ENCODE measurements around the gene ARL1.
A peak's percentile ranks its signal among the peaks of the same experiment; 100 is the strongest.
"Not testable (repeated sequence)": the region's sequence is repeated elsewhere in the genome, so short reads cannot be mapped to it uniquely, and the experiment has no call there.

Gene ARL1

DNA sequence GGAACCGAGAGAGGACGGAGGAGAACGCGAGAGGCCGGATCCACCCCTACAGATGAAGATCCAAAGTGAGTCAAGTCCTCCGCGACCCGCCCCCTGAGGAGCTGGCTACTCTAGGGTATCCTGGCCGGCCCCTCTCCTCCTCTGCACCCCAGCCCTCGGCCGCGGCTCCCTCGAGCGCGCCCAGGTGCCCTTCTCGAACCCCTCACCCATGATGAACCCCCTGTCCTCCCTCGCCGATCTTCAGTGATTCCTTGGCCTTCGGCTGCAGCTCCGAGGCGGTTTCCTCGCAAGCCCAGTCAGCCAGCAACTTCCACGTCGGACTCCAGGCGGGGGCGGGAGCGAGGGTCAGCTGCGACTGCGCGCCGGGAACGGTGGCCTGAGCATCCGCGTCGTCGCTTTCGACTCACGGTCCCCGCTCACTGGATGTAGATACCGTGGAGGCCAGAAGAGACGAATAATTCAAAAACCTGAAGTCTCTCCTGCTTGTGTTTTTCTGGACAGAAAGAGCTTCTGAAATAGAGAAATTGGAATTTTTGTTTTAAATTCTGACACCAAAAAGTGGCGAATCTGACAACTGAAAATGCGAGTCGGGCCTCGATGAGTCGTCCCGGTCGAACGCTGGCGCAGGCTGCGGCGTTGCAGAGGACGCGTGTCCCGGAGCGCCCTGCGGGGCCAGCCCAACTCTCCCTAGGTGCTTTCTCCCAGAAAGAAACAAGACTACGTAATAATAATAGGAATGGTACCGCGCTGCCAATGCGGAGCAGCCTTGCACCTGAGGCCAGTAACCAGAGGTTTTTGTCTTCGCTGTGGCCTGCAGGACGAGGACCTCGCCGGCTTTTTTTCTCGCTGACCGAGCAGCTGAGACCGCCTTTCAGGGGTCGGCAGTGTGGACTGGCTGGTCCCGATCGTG, at the start of gene ARL1:
TSS of gene ARL1 (minus strand) at position 337 of the 910 bp plus-strand sequence. CDS start at position 210, 127 bp downstream.
- DNase-seq, result peak; percentile 85

DNA sequence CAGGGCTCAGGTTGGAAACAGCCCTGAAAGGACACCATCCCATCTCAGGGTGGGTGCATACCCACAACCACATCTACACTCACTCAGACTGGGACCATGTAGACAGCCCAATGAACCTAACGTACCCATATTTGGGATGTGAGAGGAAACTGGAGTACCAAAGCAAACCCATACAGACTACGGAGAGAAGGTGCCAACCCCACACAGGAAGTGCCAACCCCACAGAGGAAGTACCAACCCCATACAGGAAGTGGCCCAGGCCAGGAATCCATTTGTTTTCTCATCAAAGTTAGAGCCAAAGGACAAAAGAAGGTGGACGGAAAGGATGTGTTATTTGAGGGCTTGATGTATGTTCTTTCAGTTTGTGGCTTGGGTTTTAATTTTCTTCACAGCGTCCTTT, 48.1 kb upstream of the ARL1 start:
- DNase-seq, result no peak

- no peak for DNase-seq
Observed at GRCh38 chr12:101441461-101442224, 34.1 kb upstream of the ARL1 start.

DNA sequence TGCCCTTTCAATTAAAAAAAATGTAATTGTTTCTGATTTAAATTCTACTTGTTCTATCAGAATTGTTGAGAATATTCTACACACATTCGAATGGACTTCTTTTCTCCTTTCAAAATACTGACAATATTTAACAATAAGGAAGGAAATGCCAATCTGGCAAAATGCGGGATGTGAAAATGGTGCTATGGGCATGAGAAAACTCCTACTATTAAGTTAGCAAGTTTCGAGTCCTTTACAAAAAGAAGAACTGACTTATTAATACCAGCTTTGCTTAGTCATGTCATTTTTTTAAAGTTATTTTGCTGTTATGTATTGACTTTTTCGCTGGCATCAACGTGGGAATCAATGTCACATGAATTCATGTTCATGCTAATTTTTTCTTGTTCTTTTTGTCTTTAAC, 31.7 kb upstream of the ARL1 start:
- no peak for DNase-seq

DNA sequence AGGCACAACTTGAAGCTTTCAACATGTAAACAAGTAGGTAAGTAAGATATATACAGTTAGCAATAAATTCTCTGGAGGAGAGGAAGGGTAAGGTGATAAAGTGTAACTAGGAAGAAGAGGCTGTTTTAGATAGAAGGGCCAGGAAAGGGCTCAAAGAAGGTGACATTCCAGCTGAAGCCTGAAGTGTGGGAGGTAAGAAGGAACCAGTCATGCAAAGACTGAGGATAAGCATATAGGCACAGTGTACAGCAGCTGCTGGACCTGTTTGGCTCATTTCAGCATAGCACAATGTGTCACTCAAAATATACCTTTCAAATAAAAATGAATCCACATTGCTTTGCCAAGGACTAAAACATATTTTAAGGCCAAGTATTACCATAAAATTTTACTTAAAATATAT, 28.6 kb upstream of the ARL1 start:
- DNase-seq, result no peak

- DNase-seq, result no peak
Observed at GRCh38 chr12:101430456-101430855, 22.9 kb upstream of the ARL1 start.

DNA sequence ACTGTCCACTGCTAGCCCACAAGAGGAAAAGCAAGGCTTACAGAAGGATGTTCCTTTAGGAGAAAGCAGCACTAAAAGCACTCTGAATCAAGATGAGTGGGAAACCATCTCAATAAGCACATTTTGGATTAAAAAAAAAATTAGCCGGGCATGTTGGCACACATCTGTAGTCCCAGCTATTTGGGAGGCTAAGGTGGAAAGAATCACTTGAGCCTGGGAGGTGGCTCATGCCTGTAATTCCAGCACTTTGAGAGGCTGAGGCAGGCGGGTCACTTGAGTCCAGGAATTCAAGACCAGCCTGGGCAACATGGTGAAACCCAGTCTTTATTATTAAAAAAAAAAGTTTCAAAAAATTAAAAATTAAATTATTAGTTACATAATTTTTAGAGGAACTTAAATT, 17.0 kb upstream of the ARL1 start:
- no peak for DNase-seq

DNA sequence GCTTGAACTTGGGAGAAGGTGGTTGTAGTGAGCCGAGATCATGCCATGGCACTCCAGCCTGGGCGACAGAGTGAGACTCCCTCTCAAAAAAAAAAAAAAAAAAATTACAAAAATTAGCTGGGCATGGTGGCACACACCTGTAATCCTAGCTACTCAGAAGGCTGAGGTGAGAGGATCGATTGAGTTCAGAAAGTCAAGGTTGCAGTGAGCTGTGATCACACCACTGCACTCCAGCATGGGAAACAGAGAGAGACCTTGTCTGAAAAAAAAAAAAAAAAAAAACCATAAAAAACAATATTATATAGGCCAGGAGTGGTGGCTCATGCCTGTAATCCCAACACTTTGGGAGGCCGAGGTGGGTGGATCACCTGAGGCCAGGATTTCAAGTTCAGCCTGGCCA, 14.5 kb upstream of the ARL1 start:
- not testable (repeated sequence) for DNase-seq

GRCh38 chr12:101415228-101415627, 7.7 kb upstream of the ARL1 start:
- DNase-seq, result no peak

GRCh38 chr12:101414533-101415119, 7.1 kb upstream of the ARL1 start:
- peak; percentile 36 for DNase-seq

GRCh38 chr12:101410169-101410568, 2.6 kb upstream of the ARL1 start:
- not testable (repeated sequence) for DNase-seq

DNA sequence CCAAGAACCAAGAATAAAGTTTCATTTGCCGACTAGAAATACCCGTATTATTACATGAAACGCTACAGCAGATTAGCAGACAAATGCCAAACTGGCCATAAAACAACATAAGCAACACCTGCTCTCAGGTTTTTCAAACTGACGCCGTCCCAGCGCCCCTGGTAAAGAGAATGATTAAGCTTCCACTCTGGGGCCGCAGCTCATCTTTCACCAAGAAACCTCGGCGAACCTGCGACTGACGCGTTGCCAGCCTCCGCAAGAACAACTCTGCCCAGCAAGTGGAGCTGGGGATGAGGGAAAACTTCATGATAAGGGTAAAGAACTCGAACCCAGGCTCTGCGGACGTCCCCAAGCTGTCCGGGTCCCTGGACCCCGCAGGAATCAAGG, 530 bp downstream of the ARL1 start:
- peak; percentile 45 for DNase-seq

- DNase-seq, result not testable (repeated sequence)
Observed at GRCh38 chr12:101391181-101391580, 16.4 kb downstream of the ARL1 start.

- no peak for DNase-seq
Observed at GRCh38 chr12:101379149-101379548, 28.4 kb downstream of the ARL1 start.

- no peak for DNase-seq
Observed at GRCh38 chr12:101375573-101375972, 32.0 kb downstream of the ARL1 start.

GRCh38 chr12:101372431-101372830, 35.1 kb downstream of the ARL1 start:
- DNase-seq, result no peak

DNA sequence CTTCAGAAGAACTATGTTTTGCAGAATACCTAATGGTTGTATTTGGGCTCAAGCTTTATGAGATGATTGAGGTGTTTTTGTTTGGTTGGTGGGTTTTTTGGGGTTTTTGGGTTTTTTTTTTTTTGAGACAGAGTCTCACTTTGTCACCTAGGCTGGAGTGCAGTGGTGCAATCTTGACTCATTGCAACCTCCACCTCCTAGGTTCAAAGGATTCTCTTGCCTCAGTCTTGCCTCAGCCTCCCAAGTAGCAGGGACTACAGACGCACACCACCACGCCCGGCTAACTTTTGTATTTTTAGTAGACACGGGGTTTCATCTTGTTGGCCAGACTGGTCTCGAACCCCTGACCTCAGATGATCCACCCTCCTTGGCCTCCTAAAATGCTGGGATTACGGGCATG, 39.6 kb downstream of the ARL1 start:
- no peak for DNase-seq

DNA sequence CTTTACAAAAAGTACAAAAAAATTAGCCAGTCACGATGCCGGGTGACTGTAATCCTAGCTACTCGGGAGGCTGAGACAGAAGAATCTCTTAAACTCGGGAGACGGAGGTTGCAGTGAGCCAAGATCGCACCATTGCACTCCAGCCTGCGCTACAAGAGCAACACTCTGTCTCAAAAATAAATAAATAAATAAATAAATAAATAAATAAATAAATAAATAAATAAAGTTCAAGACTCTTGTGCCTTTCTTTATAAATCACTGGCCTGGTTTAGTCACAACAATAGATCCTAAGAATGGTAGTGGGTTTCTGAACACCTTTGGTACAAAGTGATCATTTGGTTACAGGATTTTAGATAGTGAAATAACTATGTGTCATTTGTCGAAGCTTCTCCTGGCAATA, 46.1 kb downstream of the ARL1 start:
- DNase-seq, result no peak

DNA sequence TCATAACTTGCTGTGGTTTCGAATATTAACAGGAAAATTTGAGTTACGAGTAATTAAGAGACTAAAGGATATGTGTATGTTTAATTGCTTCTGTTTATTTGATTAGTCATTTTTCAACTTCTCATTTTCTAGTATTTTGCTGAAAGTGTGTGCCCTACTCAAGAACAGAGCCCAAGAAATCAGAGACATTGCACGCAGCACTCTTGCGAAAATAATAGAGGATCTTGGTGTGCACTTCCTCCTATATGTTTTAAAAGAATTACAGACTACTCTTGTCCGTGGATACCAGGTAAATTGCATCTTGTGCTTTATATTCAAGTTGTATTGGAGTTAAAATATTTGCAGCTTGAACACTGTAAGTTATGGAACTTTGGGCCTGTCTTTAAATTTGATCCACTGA, 50.8 kb downstream of the ARL1 start:
- DNase-seq, result no peak

GRCh38 chr12:101351682-101352081, 55.9 kb downstream of the ARL1 start:
- DNase-seq, result no peak

GRCh38 chr12:101343893-101344292, 63.7 kb downstream of the ARL1 start:
- no peak for DNase-seq

All from amniotic stem cell (primary cell).